ENCODE results near the gene IL13RA1.

Gene IL13RA1

GRCh38 chrX:118726887-118727685 is at the start of gene IL13RA1:
Gene IL13RA1 (plus strand): TSS chrX:118727606. CDS start chrX:118727639, 33 bp downstream.
- Histone ChIP-seq H3K36me3 (ENCODE audit: insufficient read depth, low read length) (no peaks in the 10 kb centered on the region), H3K79me2 (ENCODE audit: insufficient read depth, low read length) (no peaks in the 10 kb centered on the region), H4K20me1 (ENCODE audit: insufficient read depth, low read length) (no peaks in the 10 kb centered on the region), H3K27me3 (ENCODE audit: insufficient read depth, low read length) (no peaks in the 10 kb centered on the region), H3K4me2 (ENCODE audit: low read length) (peak within 1 kb of the TSS; percentile 67), H3K9me3 (ENCODE audit: low read length) (no peaks in the 10 kb centered on the region), H3K9me2 (ENCODE audit: low read depth, low read length) (no peaks in the 10 kb centered on the region), H3F3A (ENCODE audit: insufficient read depth, low read length) (no peaks in the 10 kb centered on the region), H2AFZ (ENCODE audit: low read length) (no peak within 1 kb of the TSS), H3K9ac (ENCODE audit: low read length) (no peak within 1 kb of the TSS; the same call in 1 of the 2 replicates), H3K4me3 (ENCODE audit: low read depth, low read length, poor library complexity, severe bottlenecking) (peak within 1 kb of the TSS; percentile 57), H3K4me1 (ENCODE audit: insufficient read depth, low read length, severe bottlenecking) (peaks cover 8% of the 10 kb centered on the region), H3K27ac (ENCODE audit: low read depth, low read length, poor library complexity, severe bottlenecking) (no peak within 1 kb of the TSS)
- TF ChIP-seq CTCF (IDR thresholded peaks at IDR 0.05; ENCODE audit: low read length) (no peak), EZH2 (IDR thresholded peaks at IDR 0.05; ENCODE audit: borderline replicate concordance, low read length) (no peak)

GRCh38 chrX:118679290-118679689 is 48.1 kb upstream of the IL13RA1 start:
- Histone ChIP-seq H3K4me2 (ENCODE audit: low read length) (no peak overlapping the region), H3K4me3 (ENCODE audit: low read depth, low read length, poor library complexity, severe bottlenecking) (no peak overlapping the region), H3K9me2 (ENCODE audit: low read depth, low read length) (no peaks in the 10 kb centered on the region), H3K9ac (ENCODE audit: low read length) (no peak overlapping the region), H3F3A (ENCODE audit: insufficient read depth, low read length) (no peaks in the 10 kb centered on the region), H2AFZ (ENCODE audit: low read length) (no peak overlapping the region), H3K4me1 (ENCODE audit: insufficient read depth, low read length, severe bottlenecking) (no peaks in the 10 kb centered on the region), H3K79me2 (ENCODE audit: insufficient read depth, low read length) (no peaks in the 10 kb centered on the region), H3K27ac (ENCODE audit: low read depth, low read length, poor library complexity, severe bottlenecking) (no peak overlapping the region), H4K20me1 (ENCODE audit: insufficient read depth, low read length) (no peaks in the 10 kb centered on the region), H3K9me3 (ENCODE audit: low read length) (no peaks in the 10 kb centered on the region), H3K27me3 (ENCODE audit: insufficient read depth, low read length) (no peaks in the 10 kb centered on the region), H3K36me3 (ENCODE audit: insufficient read depth, low read length) (peaks cover 6% of the 10 kb centered on the region)
- no peak for TF ChIP-seq CTCF (IDR thresholded peaks at IDR 0.05; ENCODE audit: low read length)
- no peak for TF ChIP-seq EZH2 (IDR thresholded peaks at IDR 0.05; ENCODE audit: borderline replicate concordance, low read length)

- Histone ChIP-seq H3K36me3 (ENCODE audit: insufficient read depth, low read length) (peaks cover 3% of the 10 kb centered on the region; the same call in 1 of the 2 replicates), H3K27me3 (ENCODE audit: insufficient read depth, low read length) (no peaks in the 10 kb centered on the region)
- TF ChIP-seq EZH2 (IDR thresholded peaks at IDR 0.05; ENCODE audit: borderline replicate concordance, low read length) (no peak), CTCF (IDR thresholded peaks at IDR 0.05; ENCODE audit: low read length) (no peak)
These were observed 45.0 kb upstream of the IL13RA1 start for GRCh38 chrX:118682258-118683014.

More at GRCh38 chrX:118682258-118683014, 45.0 kb upstream of the IL13RA1 start:
- H3K9me3 ChIP-seq (ENCODE audit: low read length): no peaks in the 10 kb centered on the region
- H4K20me1 ChIP-seq (ENCODE audit: insufficient read depth, low read length): no peaks in the 10 kb centered on the region
- no peaks in the 10 kb centered on the region for H3F3A ChIP-seq (ENCODE audit: insufficient read depth, low read length)
- H3K4me2 ChIP-seq (ENCODE audit: low read length): no peak overlapping the region
- H2AFZ ChIP-seq (ENCODE audit: low read length): no peak overlapping the region
- no peak overlapping the region for H3K27ac ChIP-seq (ENCODE audit: low read depth, low read length, poor library complexity, severe bottlenecking)
- no peaks in the 10 kb centered on the region for H3K9me2 ChIP-seq (ENCODE audit: low read depth, low read length)
- no peaks in the 10 kb centered on the region for H3K79me2 ChIP-seq (ENCODE audit: insufficient read depth, low read length)
- no peak overlapping the region for H3K4me3 ChIP-seq (ENCODE audit: low read depth, low read length, poor library complexity, severe bottlenecking)
- H3K4me1 ChIP-seq (ENCODE audit: insufficient read depth, low read length, severe bottlenecking): no peaks in the 10 kb centered on the region
- H3K9ac ChIP-seq (ENCODE audit: low read length): no peak overlapping the region

Data from OCI-LY1 (cell line).